ENCODE measurements around the gene OR5K2. TPM values are rescaled to one million over a fixed set of nuclear protein-coding genes. Genes with fewer than 3 reads are reported as not detected.

Gene OR5K2
- total and polyA plus RNA-seq, 2 of the 4 experiments (the other 2 are of a cell fraction) = not detected

DNA sequence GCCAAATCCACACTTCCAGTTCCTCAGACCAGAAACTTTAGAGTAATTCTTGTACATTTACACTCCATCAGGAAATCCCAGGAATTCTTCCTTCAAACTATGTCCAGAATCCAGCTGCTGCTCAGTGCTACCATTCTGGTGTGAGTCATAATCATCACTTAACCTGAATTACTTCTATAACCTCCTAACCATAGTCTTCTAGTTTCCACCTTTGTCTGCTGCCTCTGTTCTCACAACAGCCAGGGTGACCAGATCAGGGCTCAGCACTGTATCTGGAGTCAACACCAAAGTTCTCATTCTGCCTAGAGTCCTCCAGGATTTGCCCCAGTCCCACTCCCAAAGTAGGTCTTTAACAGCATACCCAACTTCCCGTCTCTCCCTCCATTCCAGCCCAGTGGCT lies 21.9 kb downstream of the OR5K2 start:
- Histone ChIP-seq H2BK15ac (ENCODE audit: low read depth, low read length) (no peak overlapping the region), H3K27ac (ENCODE audit: insufficient read depth, low read length) (no peak overlapping the region), H2BK20ac (ENCODE audit: low read depth, low read length) (no peak overlapping the region), H4K91ac (ENCODE audit: insufficient read depth, low read depth, low read length) (no peak overlapping the region), H3K9me1 (ENCODE audit: insufficient read depth, low read length) (no peaks in the 10 kb centered on the region), H4K5ac (ENCODE audit: low read depth, low read length) (no peak overlapping the region), H3K9me3 (ENCODE audit: control insufficient read depth, insufficient read depth, low read length) (no peaks in the 10 kb centered on the region), H3K23ac (ENCODE audit: low read depth, low read length) (no peak overlapping the region), H3K4me2 (ENCODE audit: low read depth, low read length) (no peak overlapping the region), H2BK120ac (ENCODE audit: low read depth, low read length) (no peak overlapping the region), H2AK5ac (ENCODE audit: low read depth, low read length) (no peak overlapping the region), H3K27me3 (ENCODE audit: control insufficient read depth, insufficient read depth, low read length) (no peaks in the 10 kb centered on the region), H2BK5ac (ENCODE audit: low read depth, low read length, poor library complexity, severe bottlenecking) (no peak overlapping the region), H2AK9ac (replicated peaks; ENCODE audit: low read depth, low read length, poor library complexity) (no peak overlapping the region), H3K14ac (replicated peaks; ENCODE audit: low read depth, low read length) (no peak overlapping the region), H3K36me3 (ENCODE audit: control insufficient read depth, insufficient read depth, low read length) (peaks cover 9% of the 10 kb centered on the region), H3K9ac (ENCODE audit: low read depth, low read length) (no peak overlapping the region), H3K56ac (ENCODE audit: extremely low read depth, insufficient read depth, low read length) (no peak overlapping the region), H3K79me1 (ENCODE audit: low read depth in 1 of 2, low read length in 2 of 2) (peaks cover 24 to 25% of the 10 kb centered on the region in 2 experiments), H3K4me1 (ENCODE audit: control insufficient read depth, insufficient read depth, low read length) (peaks cover 2% of the 10 kb centered on the region; the same call in 1 of the 2 replicates), H3K4ac (ENCODE audit: low read depth, low read length) (no peak overlapping the region), H2AFZ (replicated peaks; ENCODE audit: low read length, poor library complexity) (no peak overlapping the region), H3K18ac (ENCODE audit: low read depth, low read length) (no peak overlapping the region), H3K4me3 (ENCODE audit: insufficient read depth, low read depth, low read length) (no peak overlapping the region), H4K8ac (ENCODE audit: low read depth in 2 of 2, low read length in 2 of 2) (no peak overlapping the region), H4K20me1 (ENCODE audit: insufficient read depth, low read length) (peaks cover 5% of the 10 kb centered on the region; the same call in 1 of the 2 replicates)
- TF ChIP-seq, protein P1, sequence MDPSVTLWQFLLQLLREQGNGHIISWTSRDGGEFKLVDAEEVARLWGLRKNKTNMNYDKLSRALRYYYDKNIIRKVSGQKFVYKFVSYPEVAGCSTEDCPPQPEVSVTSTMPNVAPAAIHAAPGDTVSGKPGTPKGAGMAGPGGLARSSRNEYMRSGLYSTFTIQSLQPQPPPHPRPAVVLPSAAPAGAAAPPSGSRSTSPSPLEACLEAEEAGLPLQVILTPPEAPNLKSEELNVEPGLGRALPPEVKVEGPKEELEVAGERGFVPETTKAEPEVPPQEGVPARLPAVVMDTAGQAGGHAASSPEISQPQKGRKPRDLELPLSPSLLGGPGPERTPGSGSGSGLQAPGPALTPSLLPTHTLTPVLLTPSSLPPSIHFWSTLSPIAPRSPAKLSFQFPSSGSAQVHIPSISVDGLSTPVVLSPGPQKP (IDR thresholded peaks at IDR 0.05; ENCODE audit: borderline replicate concordance, low read depth, low read length) = no peak
- no peak for ATAC-seq (ENCODE audit: low read depth)
- CTCF ChIA-PET = no interaction called here
- BruUV-seq (replicated peaks) = no TSS peak
- dilution Hi-C loops (cut with HindIII; ENCODE audit: low sequenced_read_pairs, unreplicated experiment) (no loop called here), in situ Hi-C loops (cut with MboI; ENCODE audit: low sequenced_read_pairs) (no loop called here), intact Hi-C loops (cut with micrococcal nuclease) (no loop called here)
- DNase-seq = peak; percentile 35
- POLR2A ChIA-PET (ENCODE audit: unreplicated experiment) = no interaction called here
- no CpG with 5 or more reads among the region's 1 CpG for WGBS, 2 experiments (ENCODE audit: extremely low coverage in 2 of 2, insufficient read length in 1 of 2)
